GM18517 (cell line): Measurements from ENCODE around the gene CHD1.
A peak's percentile ranks its signal among the peaks of the same experiment; 100 is the strongest.

ENCODE experiments used
- ATAC-seq: cut with Tn5 transposase; IDR thresholded peaks from one replicate; pipeline ENCODE4 v1.9.1; 2021; ENCODE audit warnings: mild to moderate bottlenecking, moderate library complexity; ENCODE audit not compliant: unreplicated experiment

Gene CHD1

DNA sequence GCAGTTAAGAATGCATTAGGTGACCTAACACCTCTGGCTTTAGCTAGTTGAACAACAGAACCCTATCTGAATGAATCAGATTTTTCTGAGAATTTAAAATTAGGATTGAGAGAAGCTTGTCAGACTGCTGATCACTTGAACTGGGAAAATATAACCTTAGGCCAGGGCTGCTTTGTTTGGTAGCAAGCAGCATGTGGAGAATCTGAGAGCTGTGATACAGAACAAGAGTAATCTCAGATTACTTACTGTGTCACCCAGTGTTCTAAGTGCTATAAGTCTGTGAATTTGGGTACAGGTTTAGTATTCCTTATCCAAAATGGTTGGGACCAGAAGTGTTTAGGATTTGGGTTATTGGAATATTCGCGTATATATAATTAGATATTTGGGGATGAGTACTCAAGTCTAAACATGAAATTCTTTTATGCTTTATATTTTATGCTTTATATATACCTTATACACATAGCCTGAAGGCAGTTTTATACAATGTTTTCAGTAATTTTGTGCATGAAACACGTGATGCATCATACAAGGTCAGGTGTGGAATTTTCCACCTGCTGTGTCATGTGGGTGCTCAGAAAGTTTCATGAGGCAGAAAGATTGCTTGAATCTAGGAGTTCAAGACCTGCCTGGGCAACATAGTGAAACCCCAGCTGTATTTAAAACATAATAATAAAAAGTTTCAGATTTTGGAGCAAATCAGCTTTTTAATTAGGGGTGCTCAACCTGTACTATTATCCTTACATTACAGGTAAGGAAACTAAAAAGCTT lies 8.3 kb upstream of the CHD1 start:
- ATAC-seq, result no peak

- no peak for ATAC-seq
Observed at GRCh38 chr5:98935206-98935605, 6.4 kb upstream of the CHD1 start.

DNA sequence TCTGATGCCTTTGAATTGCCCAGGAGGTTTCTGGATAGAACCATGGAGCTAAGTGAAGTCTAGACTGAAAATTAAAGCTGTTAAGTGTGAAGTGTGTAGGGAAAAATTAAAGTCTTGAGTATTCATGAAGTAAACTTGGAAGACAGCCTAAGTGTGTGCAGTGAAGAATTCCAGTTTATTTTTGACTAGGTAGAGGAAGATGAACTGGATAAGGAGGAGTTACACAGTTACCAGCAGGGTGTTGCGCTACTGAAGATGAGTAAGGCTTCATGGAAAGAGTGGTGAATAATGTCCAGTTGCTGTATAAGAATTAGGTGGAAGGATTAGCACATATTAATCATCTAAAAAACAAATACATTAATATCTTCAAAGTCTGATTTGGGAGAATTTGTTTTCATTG lies 5.7 kb upstream of the CHD1 start:
- ATAC-seq, result no peak

DNA sequence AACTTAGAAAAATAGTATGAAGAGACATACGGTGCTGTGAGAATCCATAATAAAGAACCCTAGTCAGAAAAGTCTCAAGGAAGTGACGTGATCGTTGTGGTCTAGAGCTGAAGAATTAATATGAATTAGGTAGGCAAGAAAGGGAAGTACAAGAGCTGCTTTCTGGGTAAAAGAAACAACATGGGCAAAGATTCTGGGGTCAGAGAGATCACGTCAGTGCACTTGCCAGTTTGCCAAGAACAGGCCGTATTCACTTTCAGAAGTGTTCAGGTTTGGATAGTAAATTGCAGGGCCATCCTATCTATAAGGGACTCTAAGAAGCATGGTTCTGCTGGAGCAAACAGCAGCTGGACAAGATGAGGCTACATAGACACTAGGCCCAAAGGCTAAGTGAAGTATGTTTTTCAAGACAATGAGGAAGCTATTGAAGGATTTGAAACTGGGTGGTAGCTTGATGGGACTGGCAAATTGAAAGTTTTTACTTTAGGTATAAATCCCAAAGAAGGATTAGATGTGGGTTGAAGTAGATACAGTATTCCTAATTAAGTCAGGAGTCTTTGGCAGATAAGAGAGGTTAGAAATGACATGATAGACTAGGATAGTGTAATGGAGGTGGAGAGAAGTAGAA lies 4.8 kb upstream of the CHD1 start:
- ATAC-seq, result peak; percentile 49

- ATAC-seq, result no peak
Observed at GRCh38 chr5:98930972-98931762, 2.4 kb upstream of the CHD1 start.

GRCh38 chr5:98929710-98930298 lies 997 bp upstream of the CHD1 start:
- no peak for ATAC-seq

- peak; percentile 21 for ATAC-seq
Observed at GRCh38 chr5:98927989-98928872, 576 bp downstream of the CHD1 start.

DNA sequence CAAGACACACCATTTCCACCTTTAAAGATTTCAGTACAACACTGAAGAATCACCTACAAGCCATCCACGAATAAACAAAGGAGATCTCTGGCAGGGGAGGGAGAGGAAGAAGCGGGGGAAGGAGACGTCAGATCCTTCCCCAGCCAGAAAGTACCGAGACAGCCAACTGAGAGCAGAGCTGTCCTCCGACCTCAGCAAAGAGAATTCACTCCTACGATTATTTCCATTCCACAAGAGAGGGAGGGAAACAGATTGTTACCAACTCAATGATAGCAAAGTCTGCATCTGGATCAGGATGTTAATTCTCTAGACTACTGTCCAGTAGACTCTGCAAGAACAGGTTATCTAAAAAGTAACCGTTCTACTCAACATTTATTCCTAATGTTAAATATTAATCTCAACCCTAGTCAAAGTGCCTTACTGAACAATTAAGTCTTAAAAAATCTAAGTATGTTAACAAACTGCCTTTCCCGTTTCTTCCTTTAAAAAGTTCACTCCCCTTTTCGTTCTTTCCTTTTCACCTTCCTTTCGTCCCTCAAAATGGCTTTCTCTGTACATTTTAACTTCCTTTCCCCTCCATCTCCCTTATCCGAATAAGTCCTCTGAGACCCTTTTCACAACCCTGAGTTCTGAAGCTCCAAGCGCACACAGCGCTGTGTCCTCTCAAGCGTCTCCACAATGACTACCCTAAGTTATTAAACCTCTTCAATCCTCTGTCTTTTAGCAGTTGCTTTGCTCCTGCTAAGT lies 1.4 kb downstream of the CHD1 start:
- ATAC-seq, result peak; percentile 23

DNA sequence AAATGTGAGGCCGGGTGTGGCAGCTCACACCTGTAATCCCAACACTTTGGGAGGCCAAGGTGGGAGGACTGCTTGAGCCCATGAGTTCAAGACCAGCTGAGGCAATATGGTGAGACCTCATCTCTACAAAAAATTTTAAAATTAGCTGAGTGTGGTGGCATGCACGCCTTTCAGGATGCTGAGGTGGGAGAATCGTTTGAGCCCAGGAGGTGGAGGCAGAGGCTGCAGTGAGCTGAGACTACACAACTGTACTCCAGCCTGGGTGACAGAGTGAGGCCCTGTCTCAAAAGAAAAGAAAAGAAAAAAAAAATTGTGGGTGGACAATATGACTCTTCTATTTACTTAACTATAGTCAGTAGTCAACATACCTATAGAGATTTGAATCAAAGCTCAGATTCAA lies 4.8 kb downstream of the CHD1 start:
- no peak for ATAC-seq

DNA sequence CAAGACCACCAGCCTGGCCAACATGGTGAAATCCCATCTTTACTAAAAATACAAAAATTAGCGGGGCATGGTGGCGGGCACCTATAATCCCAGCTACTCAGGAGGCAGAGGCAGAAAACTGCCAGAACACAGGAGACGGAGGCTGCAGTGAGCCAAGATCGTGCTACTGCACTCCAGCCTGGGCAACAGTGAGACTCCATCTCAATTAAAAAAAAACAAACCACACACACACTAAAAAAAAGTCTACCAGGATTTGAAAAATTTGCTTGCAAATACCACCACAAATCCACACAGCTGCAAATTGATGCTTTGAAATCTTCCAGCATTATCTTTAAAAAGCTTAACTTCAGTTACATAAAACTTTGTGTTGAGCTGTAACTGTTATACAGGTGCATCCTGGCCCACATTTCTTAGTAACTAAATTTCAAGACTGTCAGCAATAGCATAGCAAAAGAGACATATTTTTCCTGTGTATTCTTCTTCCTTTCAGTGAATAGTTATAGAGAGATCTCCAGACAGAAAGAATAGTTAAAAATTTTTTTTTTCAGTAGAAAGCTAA lies 6.8 kb downstream of the CHD1 start:
- ATAC-seq, result no peak

- ATAC-seq, result no peak
Observed at GRCh38 chr5:98917433-98917832, 11.4 kb downstream of the CHD1 start.

- ATAC-seq, result no peak
Observed at GRCh38 chr5:98916540-98916939, 12.3 kb downstream of the CHD1 start.

GRCh38 chr5:98913911-98914310 lies 14.9 kb downstream of the CHD1 start:
- no peak for ATAC-seq

DNA sequence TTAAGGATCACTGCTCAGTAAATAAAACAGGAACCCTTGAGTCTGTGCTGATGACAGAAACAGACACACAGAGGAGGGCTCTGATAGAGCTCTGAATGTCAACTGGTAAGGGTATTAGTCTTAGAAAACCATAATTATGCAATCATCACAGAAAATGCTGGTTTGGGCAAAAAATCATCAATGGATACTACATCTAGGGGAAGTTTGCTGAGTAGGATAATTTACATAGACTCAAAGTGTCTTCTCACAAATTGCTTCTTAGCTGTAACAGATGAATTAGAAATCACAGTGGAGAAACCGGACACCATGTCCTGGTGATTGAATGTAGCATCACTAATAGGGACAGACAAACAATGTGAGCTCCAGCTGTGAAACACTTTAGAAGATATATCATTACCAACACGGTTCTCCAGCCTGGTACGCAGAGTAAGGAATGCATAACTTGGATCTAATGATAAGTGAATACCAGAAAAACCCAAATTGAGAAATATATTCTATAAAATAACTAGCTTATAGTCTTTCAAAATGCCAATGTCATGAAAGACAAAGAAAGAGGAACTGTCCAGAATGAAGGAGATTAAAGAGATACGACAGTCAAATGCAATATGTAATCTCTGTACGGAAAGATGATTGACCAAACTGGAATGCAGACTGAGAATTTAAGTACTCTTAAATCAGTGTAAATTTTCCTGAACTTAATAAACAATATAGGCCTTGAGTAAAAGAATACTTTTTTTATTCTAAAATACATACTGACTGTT lies 17.3 kb downstream of the CHD1 start:
- no peak for ATAC-seq

DNA sequence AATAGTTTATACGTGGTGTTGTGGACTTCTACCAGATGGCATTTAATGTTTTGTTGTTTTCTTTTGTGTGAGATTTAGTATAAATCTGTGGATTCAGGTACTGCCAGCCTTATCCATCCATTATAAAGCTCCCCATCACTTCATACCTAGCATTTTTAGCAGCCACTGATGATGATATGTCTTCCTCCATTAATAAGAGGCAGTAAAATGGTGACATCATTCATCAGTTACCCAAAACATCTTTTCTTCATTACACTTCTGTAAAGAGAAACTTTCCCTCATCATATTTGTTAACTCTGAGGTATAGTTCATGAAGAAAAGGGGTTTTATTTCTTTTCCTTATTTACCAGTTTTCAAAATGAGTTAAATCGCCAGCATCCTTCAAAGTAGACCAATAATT lies 19.4 kb downstream of the CHD1 start:
- no peak for ATAC-seq

GRCh38 chr5:98907951-98908350 lies 20.9 kb downstream of the CHD1 start:
- no peak for ATAC-seq

DNA sequence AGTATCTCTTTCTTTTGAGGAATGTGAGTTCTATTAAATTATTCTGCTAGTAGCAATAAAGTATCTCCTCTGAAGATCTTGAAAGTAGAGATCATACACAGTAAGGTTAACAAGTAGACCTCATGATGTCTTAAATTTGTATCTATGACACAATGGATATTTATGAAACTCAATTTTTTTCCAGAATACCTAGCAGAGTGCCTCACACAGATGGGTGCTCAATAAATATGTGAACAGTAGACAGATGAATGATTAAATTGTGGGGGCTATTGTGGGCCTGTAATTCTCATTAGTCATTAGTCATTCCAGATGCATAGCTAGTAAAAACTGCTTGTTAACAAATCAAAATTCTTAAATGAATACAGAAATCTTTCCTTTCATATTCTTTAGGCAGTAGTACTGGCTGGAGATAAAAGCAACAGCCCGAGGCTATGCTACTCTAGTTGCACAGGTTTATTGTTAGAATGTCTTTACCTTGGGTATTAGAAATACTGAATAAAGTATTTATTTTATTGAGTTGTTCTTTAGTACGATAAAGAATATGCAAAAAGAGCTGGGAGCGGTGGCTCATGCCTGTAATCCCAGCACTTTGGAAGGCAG lies 22.0 kb downstream of the CHD1 start:
- ATAC-seq, result no peak
